Endodermal cell (in vitro differentiated cells): ENCODE data around the gene AK4. TPM values are rescaled to one million over a fixed set of nuclear protein-coding genes. Genes with fewer than 3 reads are reported as not detected.

Source experiments
- DNase-seq: peaks from one replicate; pipeline ENCODE4 v3.0.0-alpha.2; 2017
- H3K27ac ChIP-seq: 2 replicates; pipeline ENCODE4 v1.5.1; 2013; ENCODE audit warnings: mild to moderate bottlenecking, low read depth, low read length, moderate library complexity
- H3K27me3 ChIP-seq: 2 replicates; pipeline ENCODE4 v1.6.1; 2013; ENCODE audit warnings: mild to moderate bottlenecking, low read length, moderate library complexity; ENCODE audit not compliant: insufficient read depth, control insufficient read depth, poor library complexity, severe bottlenecking
- H3K36me3 ChIP-seq: 2 replicates; pipeline ENCODE4 v1.7.0; 2013; ENCODE audit warnings: mild to moderate bottlenecking, low read length, moderate library complexity; ENCODE audit not compliant: control insufficient read depth, insufficient read depth
- H3K4me1 ChIP-seq: one replicate; pipeline ENCODE4 v1.7.0; 2013; ENCODE audit warnings: low read length; ENCODE audit not compliant: control insufficient read depth, insufficient read depth
- H3K4me3 ChIP-seq: 2 replicates; pipeline ENCODE4 v1.5.1; 2013; ENCODE audit warnings: mild to moderate bottlenecking, low read length, moderate library complexity
- H3K9ac ChIP-seq: 2 replicates; pipeline ENCODE4 v1.6.1; 2013; ENCODE audit warnings: mild to moderate bottlenecking, low read length, moderate library complexity; ENCODE audit not compliant: poor library complexity, severe bottlenecking; ENCODE audit errors: extremely low read depth
- H3K9me3 ChIP-seq: 2 replicates; pipeline ENCODE4 v1.6.1; 2013; ENCODE audit warnings: mild to moderate bottlenecking, low read length, moderate library complexity; ENCODE audit not compliant: control insufficient read depth
- H3K27ac Mint-ChIP-seq: 2 replicates; pipeline ENCODE4 v1.8.0; 2020; ENCODE audit warnings: mixed read lengths
- H3K27me3 Mint-ChIP-seq: 2 replicates; pipeline ENCODE4 v1.8.0; 2021; ENCODE audit warnings: mild to moderate bottlenecking, mixed read lengths; ENCODE audit not compliant: insufficient read depth
- H3K36me3 Mint-ChIP-seq: 2 replicates; pipeline ENCODE4 v1.8.0; 2020; ENCODE audit warnings: low read depth, mixed read lengths
- H3K4me1 Mint-ChIP-seq: 2 replicates; pipeline ENCODE4 v1.8.0; 2020; ENCODE audit warnings: mixed read lengths
- H3K4me3 Mint-ChIP-seq: 2 replicates; pipeline ENCODE4 v1.8.0; 2020; ENCODE audit warnings: mild to moderate bottlenecking, moderate library complexity, mixed read lengths
- H3K9me3 Mint-ChIP-seq: 2 replicates; pipeline ENCODE4 v1.8.0; 2020; ENCODE audit warnings: mild to moderate bottlenecking, mixed read lengths
- WGBS, 2 experiments: methylation state at CpG; one replicate each; pipeline versions ENCODE4 v1.1.5 to v1.1.7; 2013; ENCODE audit warnings: missing lambda C conversion rate in 2 of 2, mixed read lengths in 1 of 2; ENCODE audit not compliant: insufficient coverage in 1 of 2, insufficient read length in 1 of 2; 5-methylcytosine and 5-hydroxymethylcytosine counted together
- total RNA-seq, 2 donors: library from RNA; stranded (reverse); fragmentation: NEBNext Ultra II Directional in 1 of 2; extraction: Animal tissue kit (Norgen Biotek cat#: 25700) in 1 of 2; gene quantifications; 2 replicates in 1 of 2; 3 replicates in 1 of 2; pipeline ENCODE4 v1.2.1, GENCODE V29; 2021
- TF ChIP-seq, protein P1 (sequence below): fragments of 200-600 bp; sonication (generic); conservative IDR thresholded peaks from 2 replicates; pipeline ENCODE4 v1.5.0; 2021; ENCODE audit warnings: antibody characterized with exemption, mild to moderate bottlenecking

AK4 gene
- total RNA-seq, 2 donors from 2014 or later: 118 to 139 TPM

- no peak for DNase-seq
- Mint-ChIP-seq H3K9me3 (no peaks in the 10 kb centered on the region), H3K36me3 (peaks cover 18% of the 10 kb centered on the region), H3K4me3 (no peak overlapping the region), H3K27ac (no peak overlapping the region), H3K27me3 (no peaks in the 10 kb centered on the region), H3K4me1 (peaks cover 28% of the 10 kb centered on the region)
- TF ChIP-seq, protein P1, sequence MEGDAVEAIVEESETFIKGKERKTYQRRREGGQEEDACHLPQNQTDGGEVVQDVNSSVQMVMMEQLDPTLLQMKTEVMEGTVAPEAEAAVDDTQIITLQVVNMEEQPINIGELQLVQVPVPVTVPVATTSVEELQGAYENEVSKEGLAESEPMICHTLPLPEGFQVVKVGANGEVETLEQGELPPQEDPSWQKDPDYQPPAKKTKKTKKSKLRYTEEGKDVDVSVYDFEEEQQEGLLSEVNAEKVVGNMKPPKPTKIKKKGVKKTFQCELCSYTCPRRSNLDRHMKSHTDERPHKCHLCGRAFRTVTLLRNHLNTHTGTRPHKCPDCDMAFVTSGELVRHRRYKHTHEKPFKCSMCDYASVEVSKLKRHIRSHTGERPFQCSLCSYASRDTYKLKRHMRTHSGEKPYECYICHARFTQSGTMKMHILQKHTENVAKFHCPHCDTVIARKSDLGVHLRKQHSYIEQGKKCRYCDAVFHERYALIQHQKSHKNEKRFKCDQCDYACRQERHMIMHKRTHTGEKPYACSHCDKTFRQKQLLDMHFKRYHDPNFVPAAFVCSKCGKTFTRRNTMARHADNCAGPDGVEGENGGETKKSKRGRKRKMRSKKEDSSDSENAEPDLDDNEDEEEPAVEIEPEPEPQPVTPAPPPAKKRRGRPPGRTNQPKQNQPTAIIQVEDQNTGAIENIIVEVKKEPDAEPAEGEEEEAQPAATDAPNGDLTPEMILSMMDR: no peak
- Histone ChIP-seq H3K27me3 (no peaks in the 10 kb centered on the region), H3K4me1 (no peaks in the 10 kb centered on the region), H3K9ac (no peak overlapping the region), H3K9me3 (peaks cover 5% of the 10 kb centered on the region), H3K36me3 (peaks cover 37% of the 10 kb centered on the region), H3K4me3 (no peak overlapping the region), H3K27ac (no peak overlapping the region)
- 78 to 100% methylated on average over 2 to 5 of the region's 5 CpGs for WGBS, 2 experiments
These were observed 65.4 kb downstream of the AK4 start for GRCh38 chr1:65213271-65214023.

GRCh38 chr1:65214340-65215027, 66.5 kb downstream of the AK4 start:
- Histone ChIP-seq H3K27me3 (no peaks in the 10 kb centered on the region), H3K36me3 (peaks cover 46% of the 10 kb centered on the region), H3K27ac (no peak overlapping the region), H3K4me1 (no peaks in the 10 kb centered on the region), H3K9ac (no peak overlapping the region), H3K4me3 (no peak overlapping the region), H3K9me3 (peaks cover 5% of the 10 kb centered on the region)
- Mint-ChIP-seq H3K36me3 (peaks cover 26% of the 10 kb centered on the region), H3K27me3 (no peaks in the 10 kb centered on the region), H3K27ac (no peak overlapping the region), H3K4me3 (no peak overlapping the region), H3K9me3 (no peaks in the 10 kb centered on the region), H3K4me1 (peaks cover 23% of the 10 kb centered on the region)
- no peak for DNase-seq
- TF ChIP-seq, protein P1: no peak
- WGBS, 2 experiments: 92 to 99% methylated on average over 9 of the region's 9 CpGs

- Histone ChIP-seq H3K27me3 (no peaks in the 10 kb centered on the region), H3K9ac (no peak overlapping the region), H3K27ac (no peak overlapping the region), H3K4me1 (no peaks in the 10 kb centered on the region), H3K36me3 (peaks cover 39% of the 10 kb centered on the region), H3K4me3 (no peak overlapping the region), H3K9me3 (peaks cover 5% of the 10 kb centered on the region)
- H3K9me3 Mint-ChIP-seq: no peaks in the 10 kb centered on the region
- DNase-seq: no peak
- H3K27me3 Mint-ChIP-seq: no peaks in the 10 kb centered on the region
- 83 to 89% methylated on average over 1 of the region's 1 CpG for WGBS, 2 experiments
- peaks cover 29% of the 10 kb centered on the region for H3K36me3 Mint-ChIP-seq
- peaks cover 23% of the 10 kb centered on the region for H3K4me1 Mint-ChIP-seq
- peak overlapping the region; percentile 13 for H3K27ac Mint-ChIP-seq
- TF ChIP-seq, protein P1: no peak
- H3K4me3 Mint-ChIP-seq: no peak overlapping the region
These were observed 69.0 kb downstream of the AK4 start for GRCh38 chr1:65216989-65217388.
